Activated CD4-positive, alpha-beta T cell treated with anti-CD3 and anti-CD28 coated beads, Interleukin-2, amount 10 ng/mL, durations not matched to agents 7 days and 5 days (primary cell): ENCODE data around the gene LCN1. TPM values are rescaled to one million over a fixed set of nuclear protein-coding genes. Genes with fewer than 3 reads are reported as not detected.
A peak's percentile ranks its signal among the peaks of the same experiment; 100 is the strongest.

Experiments
- CTCF ChIA-PET: fragments of 350-600 bp; sonication (Branson Sonifier 250); formaldehyde crosslinking; loops from one replicate; lab custom pipeline; 2021; ENCODE audit warnings: antibody characterized with exemption; lab: Charles Lee
- POLR2A ChIA-PET: fragments of 350-600 bp; sonication (Branson Sonifier 250); formaldehyde crosslinking; loops from one replicate; lab custom pipeline; 2021; ENCODE audit warnings: antibody characterized with exemption; lab: Charles Lee
- DNase-seq: peaks from one replicate; pipeline ENCODE4 v3.0.0-alpha.2; 2020
- H3K27ac Mint-ChIP-seq: one replicate; pipeline ENCODE4 v1.8.0; 2021; ENCODE audit warnings: mild to moderate bottlenecking, moderate library complexity, mixed read lengths
- H3K27me3 Mint-ChIP-seq: one replicate; pipeline ENCODE4 v1.8.0; 2021; ENCODE audit warnings: mixed read lengths
- H3K36me3 Mint-ChIP-seq: one replicate; pipeline ENCODE4 v1.8.0; 2021; ENCODE audit warnings: low read depth, mixed read lengths
- H3K4me1 Mint-ChIP-seq: one replicate; pipeline ENCODE4 v1.8.0; 2021; ENCODE audit warnings: mixed read lengths
- H3K4me3 Mint-ChIP-seq: one replicate; pipeline ENCODE4 v1.8.0; 2021; ENCODE audit warnings: mild to moderate bottlenecking, moderate library complexity, mixed read lengths
- H3K9me3 Mint-ChIP-seq: one replicate; pipeline ENCODE4 v1.8.0; 2021; ENCODE audit warnings: mixed read lengths
- total RNA-seq, 2 experiments: library from RNA; stranded (reverse); gene quantifications; one replicate each; pipeline ENCODE4 v1.2.3, GENCODE V29; 2021

Gene LCN1
- total RNA-seq, 2 experiments from 2014 or later: not detected

- peaks cover 17% of the 10 kb centered on the region for H3K36me3 Mint-ChIP-seq
- peaks cover 22% of the 10 kb centered on the region for H3K4me1 Mint-ChIP-seq
- no peak for DNase-seq
- no peak overlapping the region for H3K27ac Mint-ChIP-seq
- H3K4me3 Mint-ChIP-seq: no peak overlapping the region
- no peaks in the 10 kb centered on the region for H3K27me3 Mint-ChIP-seq
- ChIA-PET CTCF (no interaction called here), POLR2A (no interaction called here)
- no peaks in the 10 kb centered on the region for H3K9me3 Mint-ChIP-seq
Observed at GRCh38 chr9:135503371-135504261, 17.6 kb upstream of the LCN1 start.

GRCh38 chr9:135504262-135505243 is 16.7 kb upstream of the LCN1 start:
- no peak overlapping the region for H3K4me3 Mint-ChIP-seq
- H3K36me3 Mint-ChIP-seq: peaks cover 17% of the 10 kb centered on the region
- CTCF ChIA-PET: interaction anchor here (0.6 to 2.1 kb wide), 3 partner anchors 10 to 33 kb away, joined by 3 to 8 read pairs (median 3); no protein-coding TSS in a partner anchor
- peaks cover 18% of the 10 kb centered on the region for H3K4me1 Mint-ChIP-seq
- no peak overlapping the region for H3K27ac Mint-ChIP-seq
- peaks cover 5% of the 10 kb centered on the region for H3K27me3 Mint-ChIP-seq
- peaks cover 9% of the 10 kb centered on the region for H3K9me3 Mint-ChIP-seq
- peak; percentile 66 for DNase-seq
- POLR2A ChIA-PET: no interaction called here

GRCh38 chr9:135505406-135506187 is 15.6 kb upstream of the LCN1 start:
- ChIA-PET CTCF (interaction anchor here (2.1 kb wide), 1 partner anchor 9 kb away, joined by 8 read pairs; no protein-coding TSS in a partner anchor), POLR2A (no interaction called here)
- Mint-ChIP-seq H3K4me3 (no peak overlapping the region), H3K27ac (no peak overlapping the region), H3K9me3 (peaks cover 10% of the 10 kb centered on the region), H3K36me3 (peaks cover 17% of the 10 kb centered on the region), H3K4me1 (peaks cover 16% of the 10 kb centered on the region), H3K27me3 (peaks cover 7% of the 10 kb centered on the region)
- DNase-seq: no peak

- peaks cover 15% of the 10 kb centered on the region for H3K4me1 Mint-ChIP-seq
- peaks cover 10% of the 10 kb centered on the region for H3K9me3 Mint-ChIP-seq
- ChIA-PET POLR2A (no interaction called here), CTCF (interaction anchor here (2.1 kb wide), 1 partner anchor 8 kb away, joined by 8 read pairs; no protein-coding TSS in a partner anchor)
- H3K27me3 Mint-ChIP-seq: peaks cover 7% of the 10 kb centered on the region
- no peak overlapping the region for H3K27ac Mint-ChIP-seq
- H3K4me3 Mint-ChIP-seq: no peak overlapping the region
- no peak for DNase-seq
- peaks cover 17% of the 10 kb centered on the region for H3K36me3 Mint-ChIP-seq
Observed at GRCh38 chr9:135506327-135507103, 14.7 kb upstream of the LCN1 start.

DNA sequence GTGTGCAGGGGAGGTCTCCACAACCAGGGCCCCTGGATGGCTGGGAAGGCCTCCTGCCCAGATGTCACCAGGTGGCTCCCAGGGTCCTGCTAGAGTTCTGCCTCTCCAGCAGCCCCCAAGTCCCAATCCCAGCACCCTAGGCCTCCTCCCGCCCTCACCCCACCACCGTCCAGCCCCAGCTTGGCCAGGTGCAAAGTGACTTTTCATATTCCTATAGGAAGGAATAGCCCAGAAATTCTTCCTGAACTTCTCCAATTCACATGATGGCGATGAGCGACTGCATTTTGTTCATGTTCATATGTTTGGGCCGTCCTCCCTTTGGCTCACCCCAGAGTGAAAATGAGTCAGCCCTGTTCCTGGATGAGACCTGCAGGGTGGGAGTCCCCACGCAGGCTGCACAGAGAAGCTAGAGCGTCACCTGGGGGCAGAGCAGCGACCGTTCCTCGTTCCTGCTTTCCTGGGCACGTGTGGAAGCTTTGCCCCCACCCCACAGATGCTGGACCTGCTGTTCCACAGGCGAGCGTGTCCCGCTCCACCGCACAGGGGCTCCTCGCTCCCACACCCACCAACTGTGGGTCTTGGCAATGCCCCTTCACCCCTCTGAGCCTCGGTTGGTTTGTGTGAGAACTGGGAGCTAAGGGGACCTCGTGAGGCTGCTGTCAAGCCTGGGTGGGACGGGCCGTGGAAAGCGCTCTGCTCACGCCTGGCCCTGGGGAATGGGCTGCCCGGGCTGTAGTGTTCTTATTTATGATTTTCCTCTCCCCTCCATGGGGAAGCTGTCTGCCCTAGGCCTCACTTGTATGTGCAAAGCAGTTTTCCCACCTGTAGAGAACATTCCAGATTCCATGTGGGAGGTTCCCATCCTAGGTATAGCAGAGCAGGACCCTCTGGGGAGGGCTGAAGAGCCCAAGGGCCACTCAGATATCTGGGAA is 13.9 kb upstream of the LCN1 start:
- H3K4me1 Mint-ChIP-seq: peaks cover 10% of the 10 kb centered on the region
- ChIA-PET POLR2A (no interaction called here), CTCF (no interaction called here)
- peaks cover 10% of the 10 kb centered on the region for H3K9me3 Mint-ChIP-seq
- H3K4me3 Mint-ChIP-seq: no peak overlapping the region
- DNase-seq: no peak
- H3K27ac Mint-ChIP-seq: no peak overlapping the region
- H3K27me3 Mint-ChIP-seq: peaks cover 7% of the 10 kb centered on the region
- peaks cover 16% of the 10 kb centered on the region for H3K36me3 Mint-ChIP-seq

DNA sequence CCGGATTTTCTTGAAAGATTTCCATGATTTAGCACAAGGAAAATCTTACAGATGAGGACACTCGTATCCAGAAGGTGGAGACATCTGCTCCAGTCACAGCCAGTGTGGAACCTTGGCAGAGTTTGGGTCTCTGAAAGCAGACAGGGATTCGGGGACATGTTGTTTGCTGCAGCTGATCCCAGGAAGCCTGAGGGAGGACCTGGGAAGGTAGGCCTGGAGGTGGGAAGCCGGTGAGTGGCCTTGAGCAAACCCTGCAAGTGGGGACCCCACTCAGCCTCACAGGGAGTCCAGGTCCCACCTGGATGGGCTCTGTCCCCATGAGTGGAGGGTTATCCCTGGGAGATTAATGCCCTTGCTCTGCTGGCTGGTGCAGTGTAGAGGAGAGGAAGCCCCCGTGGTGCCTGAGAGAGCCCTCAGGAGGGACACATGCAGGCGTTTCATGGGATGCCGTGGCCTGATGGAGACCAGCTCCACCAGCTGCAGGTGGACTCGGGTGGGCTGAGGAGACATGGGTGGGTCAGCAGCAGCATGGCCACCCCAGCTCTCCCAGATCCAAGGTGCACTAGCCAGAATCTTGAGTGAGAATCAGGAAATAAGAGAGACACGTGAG is 12.9 kb upstream of the LCN1 start:
- peaks cover 9% of the 10 kb centered on the region for H3K36me3 Mint-ChIP-seq
- no peak for DNase-seq
- H3K9me3 Mint-ChIP-seq: peaks cover 10% of the 10 kb centered on the region
- CTCF ChIA-PET: interaction anchor here (0.8 kb wide), 1 partner anchor 10 kb away, joined by 3 read pairs; no protein-coding TSS in a partner anchor
- H3K27me3 Mint-ChIP-seq: peaks cover 7% of the 10 kb centered on the region
- no peak overlapping the region for H3K27ac Mint-ChIP-seq
- POLR2A ChIA-PET: no interaction called here
- H3K4me1 Mint-ChIP-seq: peaks cover 6% of the 10 kb centered on the region
- no peak overlapping the region for H3K4me3 Mint-ChIP-seq

GRCh38 chr9:135509458-135509857 is 11.8 kb upstream of the LCN1 start:
- H3K27me3 Mint-ChIP-seq: peaks cover 7% of the 10 kb centered on the region
- H3K9me3 Mint-ChIP-seq: peaks cover 10% of the 10 kb centered on the region
- peaks cover 3% of the 10 kb centered on the region for H3K36me3 Mint-ChIP-seq
- H3K4me3 Mint-ChIP-seq: no peak overlapping the region
- DNase-seq: no peak
- ChIA-PET POLR2A (no interaction called here), CTCF (no interaction called here)
- peaks cover 6% of the 10 kb centered on the region for H3K4me1 Mint-ChIP-seq
- H3K27ac Mint-ChIP-seq: no peak overlapping the region

GRCh38 chr9:135512241-135512603 is 9.0 kb upstream of the LCN1 start:
- H3K4me1 Mint-ChIP-seq: peaks cover 8% of the 10 kb centered on the region
- peaks cover 10% of the 10 kb centered on the region for H3K9me3 Mint-ChIP-seq
- CTCF ChIA-PET: no interaction called here
- DNase-seq: no peak
- peaks cover 7% of the 10 kb centered on the region for H3K27me3 Mint-ChIP-seq
- no peak overlapping the region for H3K4me3 Mint-ChIP-seq
- no peaks in the 10 kb centered on the region for H3K36me3 Mint-ChIP-seq
- H3K27ac Mint-ChIP-seq: no peak overlapping the region
- POLR2A ChIA-PET: no interaction called here

DNA sequence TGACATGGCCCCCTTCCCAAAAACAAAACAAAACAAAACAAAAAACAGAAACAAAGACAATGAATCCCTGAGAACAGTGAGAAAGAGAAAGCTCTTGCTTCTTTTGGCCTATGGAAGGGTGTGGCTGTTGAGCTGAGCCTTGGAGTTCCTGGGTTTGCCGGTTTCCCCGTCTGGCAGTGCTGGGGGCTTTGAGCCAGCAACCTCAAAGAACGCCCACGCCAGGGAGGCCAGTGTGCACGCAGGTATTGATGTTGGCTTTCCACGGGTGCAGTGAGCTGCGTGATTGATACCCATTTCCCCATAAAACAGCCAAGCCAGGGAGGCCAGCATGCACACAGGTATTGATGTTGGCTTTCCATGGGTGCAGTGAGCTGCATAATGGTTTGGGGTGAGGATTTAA is 8.3 kb upstream of the LCN1 start:
- Mint-ChIP-seq H3K36me3 (no peaks in the 10 kb centered on the region), H3K27me3 (peaks cover 7% of the 10 kb centered on the region), H3K4me3 (no peak overlapping the region), H3K27ac (no peak overlapping the region), H3K4me1 (peaks cover 8% of the 10 kb centered on the region), H3K9me3 (peaks cover 10% of the 10 kb centered on the region)
- CTCF ChIA-PET: interaction anchor here (0.6 kb wide), 1 partner anchor 121 kb away, joined by 3 read pairs; no protein-coding TSS in a partner anchor
- no peak for DNase-seq
- POLR2A ChIA-PET: no interaction called here

- peaks cover 10% of the 10 kb centered on the region for H3K9me3 Mint-ChIP-seq
- DNase-seq: no peak
- ChIA-PET POLR2A (no interaction called here), CTCF (no interaction called here)
- peaks cover 9% of the 10 kb centered on the region for H3K27me3 Mint-ChIP-seq
- no peak overlapping the region for H3K27ac Mint-ChIP-seq
- peaks cover 8% of the 10 kb centered on the region for H3K4me1 Mint-ChIP-seq
- H3K36me3 Mint-ChIP-seq: no peaks in the 10 kb centered on the region
- H3K4me3 Mint-ChIP-seq: no peak overlapping the region
Observed at GRCh38 chr9:135513351-135513846, 7.8 kb upstream of the LCN1 start.
